Panc1 (cell line): ENCODE data around the gene DAB2IP.

ENCODE experiments used
- CTCF ChIP-seq: fragments of 450-650 bp; IDR thresholded peaks from 2 replicates; pipeline ENCODE4 v1.5.1; 2017; ENCODE audit warnings: mild to moderate bottlenecking
- POLR2AphosphoS5 ChIP-seq: IDR thresholded peaks from 2 replicates; pipeline ENCODE4 v1.6.1; 2012; ENCODE audit warnings: mild to moderate bottlenecking, low read depth, low read length, moderate library complexity

DNA sequence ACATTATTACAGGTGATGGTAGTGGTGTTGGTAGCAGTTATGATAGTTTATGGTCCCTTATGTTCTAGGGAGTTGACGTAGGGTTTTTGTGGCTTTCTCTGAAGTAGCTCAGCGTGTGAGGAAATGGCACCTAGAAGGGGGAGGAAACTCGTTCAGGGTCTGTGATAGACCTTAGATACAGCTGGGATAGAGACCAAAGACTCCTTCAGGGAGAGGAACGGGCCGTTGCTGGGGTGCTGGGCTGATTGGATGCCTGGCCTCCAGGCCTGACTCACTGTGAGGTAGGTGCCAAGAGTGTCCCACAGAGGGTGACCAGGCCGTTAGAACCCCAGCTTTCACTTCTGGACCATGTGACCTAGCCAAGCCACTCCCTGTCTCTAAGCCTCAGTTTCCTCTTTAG, 96.6 kb downstream of the DAB2IP start:
- TF ChIP-seq CTCF (no peak), POLR2AphosphoS5 (no peak)
